Measurements from ENCODE around the gene HSPB2.

- TF ChIP-seq CTCF (IDR thresholded peaks at IDR 0.05), result no peak
- no peak for TF ChIP-seq POLR2A (IDR thresholded peaks at IDR 0.05)
These were observed 42.0 kb upstream of the HSPB2 start for GRCh38 chr11:111870522-111870885.
